NCI-H2081 (cell line): ENCODE data around the gene CNTN6.
A peak's percentile ranks its signal among the peaks of the same experiment; 100 is the strongest.

Experiments
- DNase-seq, 2 experiments: peaks; one replicate each; lab custom pipeline; 2025; lab: John Stamatoyannopoulos, UW

CNTN6 gene

GRCh38 chr3:1421577-1421976, 328.8 kb downstream of the CNTN6 start:
- DNase-seq, result no peak

- peak in 1 of 2 experiments; percentile 4 for DNase-seq
Observed at GRCh38 chr3:1423566-1424089, 330.8 kb downstream of the CNTN6 start.

DNA sequence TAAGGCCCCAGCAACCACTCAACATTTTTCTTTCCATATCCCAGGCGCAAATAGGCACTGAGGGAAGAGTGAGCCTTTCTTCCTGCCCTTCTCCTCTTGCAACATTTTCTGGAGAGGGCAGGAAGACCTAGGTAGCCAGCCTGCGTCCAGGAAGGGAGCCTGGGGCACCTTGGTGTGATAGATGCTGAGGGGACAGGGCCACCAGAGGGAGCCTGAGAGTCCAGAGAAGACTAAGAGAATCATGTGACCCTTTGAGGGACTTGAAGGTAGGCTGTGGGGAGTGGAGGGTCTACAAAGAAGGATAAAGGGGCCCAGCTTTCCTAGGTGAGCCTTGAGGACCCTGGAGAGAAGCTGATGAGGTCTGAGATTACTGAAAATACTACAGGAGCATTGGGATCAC, 346.6 kb downstream of the CNTN6 start:
- no peak for DNase-seq

DNA sequence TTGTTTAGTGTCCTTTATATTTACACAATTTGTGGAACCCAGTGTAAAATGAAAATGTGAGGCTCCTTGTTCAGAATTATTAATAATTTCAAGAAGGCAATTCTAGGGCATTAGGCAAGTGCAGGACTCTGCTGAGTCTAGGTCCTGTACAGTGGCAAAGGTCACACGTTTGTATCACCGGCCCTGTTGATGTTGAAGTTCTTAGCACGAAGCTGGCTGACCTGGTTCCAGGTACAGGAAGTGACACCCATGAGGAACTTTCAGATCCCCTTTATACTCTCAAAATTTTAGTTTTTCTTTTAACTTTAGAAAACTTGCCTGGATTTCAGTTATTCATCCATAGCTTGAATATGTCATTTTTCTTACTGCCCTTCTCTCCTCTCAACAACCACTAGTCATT, 349.4 kb downstream of the CNTN6 start:
- no peak for DNase-seq

DNA sequence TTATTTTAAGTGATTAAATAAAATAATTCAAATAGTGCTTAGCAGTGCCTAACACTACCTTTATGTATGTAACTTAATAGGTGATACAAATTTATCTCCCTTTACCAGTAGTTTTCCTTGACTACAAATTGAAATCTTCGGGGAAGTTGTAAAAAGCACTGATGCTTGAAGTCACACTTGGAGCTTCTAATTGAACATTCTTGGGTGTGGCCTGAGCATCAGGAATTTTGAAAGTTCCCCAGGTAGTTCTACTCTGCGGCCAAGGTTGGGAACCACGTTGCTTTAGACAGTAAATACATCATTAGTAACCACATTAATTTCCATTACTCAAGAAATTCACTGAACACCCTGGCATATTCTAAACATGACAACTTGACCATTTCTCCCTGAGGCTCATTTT, 351.4 kb downstream of the CNTN6 start:
- no peak for DNase-seq

GRCh38 chr3:1446531-1446930, 353.7 kb downstream of the CNTN6 start:
- no peak for DNase-seq

DNA sequence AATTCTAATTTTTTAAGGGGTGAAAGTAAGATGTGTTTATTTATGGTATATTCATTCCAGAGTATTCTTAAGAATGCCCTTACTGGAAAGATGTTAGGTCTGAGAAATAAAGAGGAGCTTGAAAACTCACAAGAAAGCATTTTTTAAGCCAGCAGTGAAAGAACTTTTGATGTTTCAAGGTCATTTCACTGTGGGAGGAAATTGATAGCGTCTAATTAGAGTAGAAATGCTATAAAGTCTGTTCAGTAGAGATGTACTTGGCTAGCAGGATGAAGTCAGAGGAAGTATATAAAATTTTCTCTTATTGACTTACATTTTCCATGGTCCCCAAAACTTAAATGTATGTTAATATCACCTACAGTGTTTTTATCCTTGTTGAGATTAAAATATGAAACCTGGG, 354.6 kb downstream of the CNTN6 start:
- no peak for DNase-seq

- DNase-seq, result no peak
Observed at GRCh38 chr3:1448443-1448842, 355.6 kb downstream of the CNTN6 start.
